ENCODE data around the gene GRXCR1.

DNA sequence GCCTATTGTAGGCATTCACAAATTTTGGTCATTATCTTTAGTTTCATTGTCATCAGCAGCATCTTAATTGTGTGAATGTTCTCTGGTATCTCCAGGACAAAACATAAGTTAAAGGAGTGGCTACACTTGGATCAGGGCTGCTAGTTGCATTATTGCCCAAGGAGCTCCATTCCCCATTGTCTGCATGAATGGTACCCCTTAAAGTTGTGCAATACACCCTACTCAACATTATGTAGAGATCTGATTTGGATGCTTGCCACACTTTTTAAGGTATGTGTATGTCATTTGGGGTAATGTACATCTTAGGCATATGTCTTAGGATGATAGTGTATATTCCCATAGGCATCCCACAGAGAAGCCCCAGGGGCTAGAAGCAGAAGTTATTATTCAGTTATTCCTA lies 2.9 kb downstream of the GRXCR1 start:
- TF ChIP-seq PREB (CRISPR knock-in tag; IDR thresholded peaks at IDR 0.05; ENCODE audit: borderline replicate concordance) = no peak
- TF ChIP-seq, protein P1, sequence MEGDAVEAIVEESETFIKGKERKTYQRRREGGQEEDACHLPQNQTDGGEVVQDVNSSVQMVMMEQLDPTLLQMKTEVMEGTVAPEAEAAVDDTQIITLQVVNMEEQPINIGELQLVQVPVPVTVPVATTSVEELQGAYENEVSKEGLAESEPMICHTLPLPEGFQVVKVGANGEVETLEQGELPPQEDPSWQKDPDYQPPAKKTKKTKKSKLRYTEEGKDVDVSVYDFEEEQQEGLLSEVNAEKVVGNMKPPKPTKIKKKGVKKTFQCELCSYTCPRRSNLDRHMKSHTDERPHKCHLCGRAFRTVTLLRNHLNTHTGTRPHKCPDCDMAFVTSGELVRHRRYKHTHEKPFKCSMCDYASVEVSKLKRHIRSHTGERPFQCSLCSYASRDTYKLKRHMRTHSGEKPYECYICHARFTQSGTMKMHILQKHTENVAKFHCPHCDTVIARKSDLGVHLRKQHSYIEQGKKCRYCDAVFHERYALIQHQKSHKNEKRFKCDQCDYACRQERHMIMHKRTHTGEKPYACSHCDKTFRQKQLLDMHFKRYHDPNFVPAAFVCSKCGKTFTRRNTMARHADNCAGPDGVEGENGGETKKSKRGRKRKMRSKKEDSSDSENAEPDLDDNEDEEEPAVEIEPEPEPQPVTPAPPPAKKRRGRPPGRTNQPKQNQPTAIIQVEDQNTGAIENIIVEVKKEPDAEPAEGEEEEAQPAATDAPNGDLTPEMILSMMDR (IDR thresholded peaks at IDR 0.05) = no peak
